ENCODE results near the gene MYOZ1.
A peak's percentile ranks its signal among the peaks of the same experiment; 100 is the strongest.

The MYOZ1 gene

DNA sequence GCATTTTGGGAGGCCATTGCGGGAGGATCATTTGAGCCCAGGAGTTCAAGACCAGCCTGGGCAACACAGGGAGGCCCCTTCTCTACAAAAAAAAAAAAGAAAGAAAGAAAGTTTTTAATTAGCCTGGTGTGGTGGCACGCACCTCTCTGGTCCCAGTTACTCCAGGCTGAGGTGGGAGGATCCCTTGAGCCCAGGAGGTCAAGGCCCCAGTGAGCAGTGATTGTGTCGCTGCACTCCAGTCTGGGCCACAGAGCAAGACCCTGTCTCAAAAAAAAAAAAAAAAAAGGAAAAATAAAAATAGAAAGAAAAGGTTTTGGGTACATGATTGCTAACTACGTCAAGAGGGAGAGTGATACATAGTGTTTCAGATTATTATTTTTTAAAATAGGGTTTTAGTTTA, 48.2 kb downstream of the MYOZ1 start:
- DNase-seq (ENCODE audit: low spot score), result no peak

- DNase-seq (ENCODE audit: low spot score), result peak; percentile 66
These were observed 49.2 kb downstream of the MYOZ1 start for GRCh38 chr10:73591935-73592699.

GRCh38 chr10:73590881-73591799, 50.1 kb downstream of the MYOZ1 start, which contains the start of gene USP54:
USP54 (minus strand) TSS chr10:73591342; CDS start chr10:73575658, 15,684 bp downstream.
- peak; percentile 78 for DNase-seq (ENCODE audit: low spot score)

DNA sequence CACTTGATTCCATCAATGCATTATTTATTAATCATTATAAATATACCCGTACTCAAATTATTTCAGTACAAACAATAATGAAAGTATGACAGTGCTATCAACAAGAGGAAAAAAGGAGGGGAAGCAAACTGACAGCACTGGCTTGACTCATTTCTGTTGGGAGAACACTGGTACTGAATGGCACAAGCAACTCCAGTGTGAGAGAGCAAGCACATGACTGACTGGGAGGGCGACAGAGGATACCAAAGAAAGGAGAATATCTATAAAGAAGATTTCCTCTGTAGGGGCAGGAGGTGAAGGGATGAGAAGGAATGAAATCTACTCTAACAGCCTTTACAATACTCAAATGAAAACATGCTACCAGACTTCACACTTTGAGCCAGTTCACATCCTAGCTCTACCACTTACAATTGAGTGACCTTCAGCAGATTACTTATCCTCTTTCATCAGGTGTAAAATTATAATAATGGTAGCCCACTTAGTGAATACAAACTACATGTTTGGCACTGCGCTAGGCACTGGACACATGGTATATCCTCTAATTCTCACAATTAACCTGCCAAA, 51.6 kb downstream of the MYOZ1 start:
- no peak for DNase-seq (ENCODE audit: low spot score)

- no peak for DNase-seq (ENCODE audit: low spot score)
These were observed 52.6 kb downstream of the MYOZ1 start for GRCh38 chr10:73588656-73589055.

DNA sequence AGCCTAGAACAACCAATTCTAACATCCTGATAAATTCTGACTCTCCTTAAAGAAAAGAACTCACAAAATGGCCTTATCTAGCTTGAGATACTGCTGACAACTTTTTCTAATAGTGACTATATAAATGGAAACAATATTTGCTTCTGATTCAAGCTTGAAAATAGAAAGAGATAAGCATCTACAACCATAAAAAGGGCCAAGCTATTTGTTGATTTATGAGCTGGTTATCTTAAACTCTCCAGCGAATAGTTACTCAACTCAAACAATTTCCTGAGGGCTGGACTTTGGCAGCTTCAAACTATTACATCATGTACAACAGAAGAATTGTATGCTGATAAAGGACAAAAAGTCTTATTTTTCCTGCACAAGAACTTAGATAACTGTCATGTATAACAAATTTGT, 54.7 kb downstream of the MYOZ1 start:
- peak; percentile 73 for DNase-seq (ENCODE audit: low spot score)

- no peak for DNase-seq (ENCODE audit: low spot score)
These were observed 55.9 kb downstream of the MYOZ1 start for GRCh38 chr10:73585327-73585726.

DNA sequence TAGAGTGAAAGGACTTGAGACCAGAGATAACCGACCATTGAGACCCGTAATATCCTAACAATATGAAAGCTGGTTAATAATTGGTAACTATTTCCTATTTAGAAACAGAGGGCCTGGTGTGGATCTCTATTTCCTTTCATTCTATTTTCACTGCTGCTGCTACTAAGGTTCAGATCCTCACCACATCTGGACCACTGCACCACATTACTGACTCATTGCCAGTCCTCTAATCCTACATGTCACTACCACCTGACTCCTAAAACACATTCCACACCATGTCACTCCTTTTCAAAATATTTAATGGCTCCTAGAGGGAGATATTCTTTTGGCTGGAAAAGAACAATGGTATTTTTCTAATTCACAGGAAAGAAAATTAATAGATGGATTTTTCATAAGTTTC, 56.5 kb downstream of the MYOZ1 start:
- DNase-seq (ENCODE audit: low spot score), result peak; percentile 64

- DNase-seq (ENCODE audit: low spot score), result no peak
These were observed 59.4 kb downstream of the MYOZ1 start for GRCh38 chr10:73581918-73582317.

Data from GM03348 (cell line).